HEK293 (cell line): Measurements from ENCODE around the gene EGR2.

Source experiments
- KLF16 ChIP-seq: fragments of 450-650 bp; formaldehyde crosslinking; IDR thresholded peaks from 2 replicates; pipeline ENCODE4 v1.5.1; 2017; ENCODE audit warnings: missing biosample characterization, missing genetic modification characterization
- KLF8 ChIP-seq: fragments of 450-650 bp; formaldehyde crosslinking; IDR thresholded peaks from 2 replicates; pipeline ENCODE4 v1.5.1; 2016; ENCODE audit warnings: missing biosample characterization, missing genetic modification characterization
- ZBTB10 ChIP-seq: fragments of 450-650 bp; formaldehyde crosslinking; IDR thresholded peaks from 2 replicates; pipeline ENCODE4 v1.5.1; 2016; ENCODE audit warnings: missing biosample characterization, missing genetic modification characterization
- ZBTB20 ChIP-seq: fragments of 450-650 bp; formaldehyde crosslinking; IDR thresholded peaks from 2 replicates; pipeline ENCODE4 v1.5.1; 2016; ENCODE audit warnings: missing biosample characterization, missing genetic modification characterization
- ZBTB7A ChIP-seq: fragments of 450-650 bp; formaldehyde crosslinking; IDR thresholded peaks from 2 replicates; pipeline ENCODE4 v1.5.1; 2016; ENCODE audit warnings: low read depth, missing biosample characterization, missing genetic modification characterization
- ZIC2 ChIP-seq: fragments of 450-650 bp; formaldehyde crosslinking; IDR thresholded peaks from 2 replicates; pipeline ENCODE4 v1.5.1; 2016; ENCODE audit warnings: missing biosample characterization, missing genetic modification characterization
- ZNF211 ChIP-seq: fragments of 450-650 bp; formaldehyde crosslinking; IDR thresholded peaks from 2 replicates; pipeline ENCODE4 v1.5.1; 2016; ENCODE audit warnings: low read depth, missing biosample characterization, missing genetic modification characterization
- ZNF221 ChIP-seq: fragments of 450-650 bp; formaldehyde crosslinking; IDR thresholded peaks from 2 replicates; pipeline ENCODE4 v1.5.1; 2017; ENCODE audit warnings: missing biosample characterization, missing genetic modification characterization, borderline replicate concordance
- ZNF24 ChIP-seq: fragments of 450-650 bp; formaldehyde crosslinking; IDR thresholded peaks from 2 replicates; pipeline ENCODE4 v1.5.1; 2016; ENCODE audit warnings: missing biosample characterization, missing genetic modification characterization
- ZNF274 ChIP-seq, 2 experiments: fragments of 200-500 bp in 1 of 2; fragments of 450-650 bp in 1 of 2; sonication (Bioruptor generic) in 1 of 2; formaldehyde crosslinking in 1 of 2; IDR thresholded peaks; 2 replicates each; pipeline versions ENCODE4 v1.5.1 to v1.6.1; 2014 to 2016; ENCODE audit warnings: borderline replicate concordance in 1 of 2, inconsistent platforms in 1 of 2, low read length in 1 of 2, missing biosample characterization in 1 of 2, missing genetic modification characterization in 1 of 2
- ZNF311 ChIP-seq: fragments of 450-650 bp; formaldehyde crosslinking; IDR thresholded peaks from 2 replicates; pipeline ENCODE4 v1.5.1; 2017; ENCODE audit warnings: missing biosample characterization, missing genetic modification characterization, borderline replicate concordance
- ZNF324 ChIP-seq: fragments of 450-650 bp; formaldehyde crosslinking; IDR thresholded peaks from 2 replicates; pipeline ENCODE4 v1.5.1; 2016; ENCODE audit warnings: missing biosample characterization, missing genetic modification characterization
- ZNF335 ChIP-seq: fragments of 450-650 bp; formaldehyde crosslinking; conservative IDR thresholded peaks from 2 replicates; pipeline ENCODE4 v1.5.1; 2016; ENCODE audit warnings: missing biosample characterization, missing genetic modification characterization
- ZNF341 ChIP-seq: fragments of 450-650 bp; formaldehyde crosslinking; IDR thresholded peaks from 2 replicates; pipeline ENCODE4; 2016; ENCODE audit warnings: low read depth, missing biosample characterization, missing genetic modification characterization
- ZNF37A ChIP-seq: fragments of 450-650 bp; IDR thresholded peaks from 2 replicates; pipeline ENCODE4 v1.5.1; 2018; ENCODE audit warnings: missing biosample characterization, missing genetic modification characterization
- ZNF423 ChIP-seq: fragments of 450-650 bp; formaldehyde crosslinking; IDR thresholded peaks from 2 replicates; pipeline ENCODE4 v1.5.1; 2016; ENCODE audit warnings: missing biosample characterization, missing genetic modification characterization
- ZNF473 ChIP-seq: fragments of 450-650 bp; formaldehyde crosslinking; IDR thresholded peaks from 2 replicates; pipeline ENCODE4 v1.5.1; 2017; ENCODE audit warnings: missing biosample characterization, missing genetic modification characterization
- ZNF514 ChIP-seq: fragments of 450-650 bp; formaldehyde crosslinking; IDR thresholded peaks from 2 replicates; pipeline ENCODE4 v1.5.1; 2016; ENCODE audit warnings: missing biosample characterization, missing genetic modification characterization
- ZNF518A ChIP-seq: fragments of 450-650 bp; formaldehyde crosslinking; conservative IDR thresholded peaks from 2 replicates; pipeline ENCODE4 v1.5.1; 2016; ENCODE audit warnings: low read depth, missing biosample characterization, missing genetic modification characterization
- ZNF664 ChIP-seq: fragments of 450-650 bp; formaldehyde crosslinking; IDR thresholded peaks from 2 replicates; pipeline ENCODE4 v1.5.1; 2016; ENCODE audit warnings: missing biosample characterization, missing genetic modification characterization
- ZNF76 ChIP-seq: fragments of 450-650 bp; formaldehyde crosslinking; IDR thresholded peaks from 2 replicates; pipeline ENCODE4; 2016; ENCODE audit warnings: low read depth, missing biosample characterization, missing genetic modification characterization, borderline replicate concordance
- ZSCAN23 ChIP-seq: fragments of 450-650 bp; formaldehyde crosslinking; IDR thresholded peaks from 2 replicates; pipeline ENCODE4 v1.5.1; 2016; ENCODE audit warnings: missing biosample characterization, missing genetic modification characterization
- TF ChIP-seq, protein P1 (sequence below): fragments of 450-650 bp; formaldehyde crosslinking; IDR thresholded peaks from 2 replicates; pipeline ENCODE4 v1.5.1; 2016; ENCODE audit warnings: missing biosample characterization, missing genetic modification characterization
- TF ChIP-seq, protein P2 (sequence below): fragments of 450-650 bp; formaldehyde crosslinking; IDR thresholded peaks from 2 replicates; pipeline ENCODE4 v1.5.1; 2016; ENCODE audit warnings: missing biosample characterization, missing genetic modification characterization
- TF ChIP-seq, protein P3 (sequence below): fragments of 450-650 bp; IDR thresholded peaks from 2 replicates; pipeline ENCODE4 v1.5.1; 2018; ENCODE audit warnings: missing biosample characterization, mild to moderate bottlenecking, missing genetic modification characterization

Gene EGR2

DNA sequence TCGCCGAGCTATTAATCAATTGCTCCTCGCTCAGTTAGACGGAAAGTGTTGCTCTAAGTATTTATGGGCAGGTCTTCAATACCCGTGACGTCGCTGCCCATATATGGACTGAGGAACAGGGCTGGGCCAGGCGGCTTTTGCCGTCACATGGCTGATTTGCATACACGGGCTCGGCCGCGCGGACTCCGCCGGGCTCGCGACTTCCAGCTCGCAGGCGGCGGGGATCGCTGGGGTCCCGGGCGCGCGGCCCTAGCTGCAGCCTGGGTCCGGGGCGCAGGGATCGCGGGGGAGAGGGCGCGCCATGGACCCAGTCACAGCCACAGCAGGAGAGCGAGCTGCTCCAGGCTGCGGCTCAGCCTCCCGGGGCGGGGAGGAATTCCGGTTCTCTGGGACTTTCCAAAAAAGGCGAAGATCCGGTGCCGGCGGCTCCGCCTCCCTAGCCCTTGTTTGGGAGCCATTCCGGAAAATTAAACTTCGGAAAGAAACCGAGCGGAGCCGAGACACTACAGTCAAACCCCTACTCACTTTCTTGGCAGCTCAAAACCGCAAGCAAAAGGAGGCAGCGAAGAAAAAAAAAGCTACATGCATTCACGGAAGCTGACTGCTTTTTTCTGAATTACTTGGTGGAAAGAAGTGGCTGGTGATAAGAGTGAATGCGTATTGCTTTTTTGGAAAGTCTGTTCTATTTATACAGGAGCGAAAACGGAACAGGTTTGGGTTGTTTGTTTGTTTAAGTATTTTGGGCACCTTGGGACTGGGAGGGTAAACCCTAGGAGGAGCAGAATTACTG lies at the start of gene EGR2 (continued):
- no peak for TF ChIP-seq ZBTB10 (tag by site-specific recombination)
- TF ChIP-seq ZNF423 (tag by site-specific recombination), result peak; percentile 74
- TF ChIP-seq ZNF518A (tag by site-specific recombination), result no peak
- TF ChIP-seq ZBTB20 (tag by site-specific recombination), result peak; percentile 98
- TF ChIP-seq ZNF473 (tag by site-specific recombination), result no peak
- TF ChIP-seq ZNF664 (tag by site-specific recombination), result no peak
- TF ChIP-seq ZNF274 (IDR thresholded peaks at IDR 0.05; ENCODE audit: low read length), result no peak
- TF ChIP-seq ZNF274 (tag by site-specific recombination; IDR thresholded peaks at IDR 0.05; ENCODE audit: borderline replicate concordance), result no peak
- peak; percentile 97 for TF ChIP-seq ZIC2 (tag by site-specific recombination)
- TF ChIP-seq ZNF221, result no peak
- no peak for TF ChIP-seq ZBTB7A
- no peak for TF ChIP-seq KLF16 (tag by site-specific recombination)
- TF ChIP-seq ZNF76 (tag by site-specific recombination), result no peak
- no peak for TF ChIP-seq ZNF37A (tag by site-specific recombination)
- no peak for TF ChIP-seq ZNF311 (tag by site-specific recombination)
- TF ChIP-seq ZNF341, result peak; percentile 98
- TF ChIP-seq ZSCAN23 (tag by site-specific recombination), result no peak
- TF ChIP-seq, protein P1, sequence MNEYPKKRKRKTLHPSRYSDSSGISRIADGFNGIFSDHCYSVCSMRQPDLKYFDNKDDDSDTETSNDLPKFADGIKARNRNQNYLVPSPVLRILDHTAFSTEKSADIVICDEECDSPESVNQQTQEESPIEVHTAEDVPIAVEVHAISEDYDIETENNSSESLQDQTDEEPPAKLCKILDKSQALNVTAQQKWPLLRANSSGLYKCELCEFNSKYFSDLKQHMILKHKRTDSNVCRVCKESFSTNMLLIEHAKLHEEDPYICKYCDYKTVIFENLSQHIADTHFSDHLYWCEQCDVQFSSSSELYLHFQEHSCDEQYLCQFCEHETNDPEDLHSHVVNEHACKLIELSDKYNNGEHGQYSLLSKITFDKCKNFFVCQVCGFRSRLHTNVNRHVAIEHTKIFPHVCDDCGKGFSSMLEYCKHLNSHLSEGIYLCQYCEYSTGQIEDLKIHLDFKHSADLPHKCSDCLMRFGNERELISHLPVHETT (tag by site-specific recombination), result no peak
- TF ChIP-seq ZNF335, result peak; percentile 65
- TF ChIP-seq ZNF514 (tag by site-specific recombination), result no peak
- no peak for TF ChIP-seq ZNF211 (tag by site-specific recombination)
- TF ChIP-seq, protein P2, sequence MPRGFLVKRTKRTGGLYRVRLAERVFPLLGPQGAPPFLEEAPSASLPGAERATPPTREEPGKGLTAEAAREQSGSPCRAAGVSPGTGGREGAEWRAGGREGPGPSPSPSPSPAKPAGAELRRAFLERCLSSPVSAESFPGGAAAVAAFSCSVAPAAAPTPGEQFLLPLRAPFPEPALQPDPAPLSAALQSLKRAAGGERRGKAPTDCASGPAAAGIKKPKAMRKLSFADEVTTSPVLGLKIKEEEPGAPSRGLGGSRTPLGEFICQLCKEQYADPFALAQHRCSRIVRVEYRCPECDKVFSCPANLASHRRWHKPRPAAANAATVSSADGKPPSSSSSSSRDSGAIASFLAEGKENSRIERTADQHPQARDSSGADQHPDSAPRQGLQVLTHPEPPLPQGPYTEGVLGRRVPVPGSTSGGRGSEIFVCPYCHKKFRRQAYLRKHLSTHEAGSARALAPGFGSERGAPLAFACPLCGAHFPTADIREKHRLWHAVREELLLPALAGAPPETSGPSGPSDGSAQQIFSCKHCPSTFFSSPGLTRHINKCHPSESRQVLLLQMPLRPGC (tag by site-specific recombination), result no peak
- no peak for TF ChIP-seq ZNF324 (tag by site-specific recombination)
- TF ChIP-seq, protein P3, sequence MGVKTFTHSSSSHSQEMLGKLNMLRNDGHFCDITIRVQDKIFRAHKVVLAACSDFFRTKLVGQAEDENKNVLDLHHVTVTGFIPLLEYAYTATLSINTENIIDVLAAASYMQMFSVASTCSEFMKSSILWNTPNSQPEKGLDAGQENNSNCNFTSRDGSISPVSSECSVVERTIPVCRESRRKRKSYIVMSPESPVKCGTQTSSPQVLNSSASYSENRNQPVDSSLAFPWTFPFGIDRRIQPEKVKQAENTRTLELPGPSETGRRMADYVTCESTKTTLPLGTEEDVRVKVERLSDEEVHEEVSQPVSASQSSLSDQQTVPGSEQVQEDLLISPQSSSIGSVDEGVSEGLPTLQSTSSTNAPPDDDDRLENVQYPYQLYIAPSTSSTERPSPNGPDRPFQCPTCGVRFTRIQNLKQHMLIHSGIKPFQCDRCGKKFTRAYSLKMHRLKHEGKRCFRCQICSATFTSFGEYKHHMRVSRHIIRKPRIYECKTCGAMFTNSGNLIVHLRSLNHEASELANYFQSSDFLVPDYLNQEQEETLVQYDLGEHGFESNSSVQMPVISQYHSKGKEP, result 0 out of 2 replicates have a peak, but pooled peaks have one; percentile 11
- TF ChIP-seq KLF8 (tag by site-specific recombination), result 0 out of 2 replicates have a peak, but pooled peaks have one; percentile 13
- TF ChIP-seq ZNF24, result no peak
